Myocyte (in vitro differentiated cells): Measurements from ENCODE around the gene FBXO47. TPM values are rescaled to one million over a fixed set of nuclear protein-coding genes. Genes with fewer than 3 reads are reported as not detected.
A peak's percentile ranks its signal among the peaks of the same experiment; 100 is the strongest.

Experiments
- DNase-seq: peaks from one replicate; pipeline ENCODE4 v3.0.0-alpha.2; 2012; ENCODE audit warnings: low read depth
- polyA plus RNA-seq: library from polyadenylated mRNA; unstranded; fragments of >200 nt; gene quantifications from one replicate; pipeline ENCODE4 v1.2.1, GENCODE V29; 2012; ENCODE audit warnings: missing spikeins
- total RNA-seq: library from RNA; depleted of rRNA; stranded (reverse); fragments of >200 nt; gene quantifications from 2 replicates; pipeline ENCODE4 v1.2.3, GENCODE V29; 2014

Gene FBXO47, protein sequence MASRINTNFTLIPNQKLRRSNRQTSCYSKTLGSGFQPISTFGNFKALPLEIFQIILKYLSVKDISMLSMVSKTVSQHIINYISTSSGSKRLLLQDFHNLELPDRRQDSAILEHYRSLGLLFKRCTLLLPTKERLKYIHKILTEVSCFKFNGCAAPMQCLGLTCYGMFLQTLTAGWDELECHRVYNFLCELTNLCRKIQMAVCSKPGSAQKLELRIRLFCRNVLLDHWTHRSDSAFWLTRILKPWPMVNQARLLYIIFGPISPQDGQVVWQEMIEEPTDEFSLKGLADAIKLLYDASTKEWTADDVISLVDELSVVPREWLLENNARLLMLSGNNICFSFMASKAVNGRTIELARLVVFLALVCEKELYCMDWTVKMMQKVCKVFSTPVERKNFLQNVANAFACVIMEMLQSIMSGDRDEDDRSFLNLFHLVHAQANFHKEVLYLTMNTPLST
- not detected in 2 replicates for total RNA-seq
- not detected for polyA plus RNA-seq

GRCh38 chr17:38967290-38967738 lies at the start of gene FBXO47:
Gene FBXO47 (minus strand): TSS chr17:38967403. CDS start chr17:38963025, 4,378 bp downstream.
- no peak for DNase-seq

DNA sequence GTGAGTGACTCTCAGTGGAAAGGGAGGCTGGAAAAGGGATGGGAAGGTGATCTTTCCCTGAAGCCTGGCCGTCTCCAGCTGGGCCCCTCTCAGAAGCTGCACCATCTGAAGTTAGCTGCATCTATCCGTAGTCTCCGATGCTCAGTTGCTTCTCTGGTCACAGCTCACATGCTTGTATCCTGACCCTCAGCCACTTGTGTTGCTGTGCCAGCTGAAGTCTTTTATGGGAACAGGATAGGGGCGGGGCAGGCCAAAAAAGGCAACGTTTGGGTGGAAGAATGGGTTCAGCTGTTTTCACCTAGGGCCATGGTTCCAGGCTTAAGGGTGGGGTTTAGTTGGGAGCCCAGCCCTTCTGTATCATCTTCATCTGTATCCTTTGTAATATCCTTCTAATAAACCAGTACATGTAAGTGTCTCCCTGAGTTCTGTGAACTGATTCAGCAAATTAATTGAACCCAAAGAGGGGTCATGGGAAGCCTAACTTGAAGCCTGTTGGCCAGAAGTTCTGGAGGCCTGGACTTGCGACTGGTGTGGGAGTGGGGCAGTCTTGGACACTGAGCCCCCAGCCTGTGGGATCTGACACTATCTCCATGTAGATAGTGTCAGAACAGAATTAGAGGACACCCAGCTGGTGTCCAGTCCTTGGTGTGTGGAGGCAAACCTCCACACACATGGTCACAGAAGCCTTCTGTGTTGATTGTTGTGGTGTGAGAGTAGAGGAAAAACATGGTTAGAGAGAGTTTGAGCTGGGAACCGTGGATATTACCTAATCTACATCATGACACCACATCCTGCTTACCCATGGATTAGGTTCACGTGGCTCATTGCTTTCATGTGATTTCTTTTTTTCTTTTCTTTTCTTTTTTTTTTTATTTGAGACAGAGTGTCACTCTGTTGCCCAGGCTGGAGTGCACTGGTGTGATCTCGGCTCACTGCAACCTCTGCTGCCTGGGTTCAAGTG lies 49.3 kb upstream of the FBXO47 start:
- DNase-seq, result peak; percentile 93

- DNase-seq, result no peak
Observed at GRCh38 chr17:39015546-39015935, 48.3 kb upstream of the FBXO47 start.

- no peak for DNase-seq
Observed at GRCh38 chr17:39014795-39015545, 47.8 kb upstream of the FBXO47 start.

GRCh38 chr17:39014044-39014794 lies 47.0 kb upstream of the FBXO47 start:
- DNase-seq, result peak; percentile 46

- DNase-seq, result no peak
Observed at GRCh38 chr17:39012725-39013124, 45.5 kb upstream of the FBXO47 start.

GRCh38 chr17:39011907-39012468 lies 44.8 kb upstream of the FBXO47 start:
- no peak for DNase-seq

GRCh38 chr17:39009581-39010001 lies 42.4 kb upstream of the FBXO47 start:
- no peak for DNase-seq

- DNase-seq, result no peak
Observed at GRCh38 chr17:39008633-39009032, 41.4 kb upstream of the FBXO47 start.

- no peak for DNase-seq
Observed at GRCh38 chr17:39002991-39003715, 36.0 kb upstream of the FBXO47 start.

DNA sequence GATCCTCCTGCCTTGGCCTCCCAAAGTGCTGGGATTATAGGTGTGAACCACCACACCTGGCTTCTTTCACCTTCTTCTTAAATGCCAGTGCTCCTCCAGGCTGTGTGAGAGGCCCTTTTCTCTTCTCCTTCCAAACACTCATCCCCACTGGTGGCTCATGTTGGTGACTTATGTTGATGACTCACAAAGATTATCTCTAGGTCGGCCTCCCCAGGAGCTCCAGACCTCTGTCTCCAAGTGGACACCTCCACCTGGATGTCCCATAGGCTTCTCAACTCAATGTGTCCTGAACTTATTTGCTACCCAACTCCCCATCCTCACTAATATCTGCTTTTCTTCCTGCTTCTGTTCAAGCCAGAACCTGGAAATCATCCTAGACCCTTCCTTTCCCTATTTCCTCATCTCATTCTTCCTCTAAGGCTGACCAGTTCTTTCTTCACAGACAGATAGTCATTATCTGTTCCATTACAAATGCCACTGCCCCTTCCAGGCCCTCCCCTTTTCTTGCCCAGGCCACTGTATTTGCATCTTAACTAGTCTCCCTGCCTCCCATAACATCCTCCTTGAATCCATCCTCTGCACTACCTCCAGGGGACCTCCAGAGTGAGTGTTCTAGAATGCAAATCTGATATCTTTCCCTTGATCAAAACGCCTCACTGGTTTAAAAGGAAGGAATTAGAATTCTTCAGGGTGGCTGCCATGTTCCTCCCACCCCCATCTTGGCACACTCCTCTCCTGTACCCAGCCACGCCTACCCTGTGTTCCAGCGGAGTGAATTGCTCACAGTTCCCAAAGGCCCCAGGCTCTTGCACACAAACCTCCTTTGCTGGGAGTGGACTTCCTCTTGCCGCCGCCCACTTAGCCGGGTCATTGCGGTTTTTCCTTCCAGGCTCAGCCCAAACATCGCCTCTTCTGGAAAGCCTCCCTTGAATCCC lies 34.8 kb upstream of the FBXO47 start:
- peak; percentile 53 for DNase-seq

- no peak for DNase-seq
Observed at GRCh38 chr17:39000021-39000601, 32.9 kb upstream of the FBXO47 start.

- DNase-seq, result no peak
Observed at GRCh38 chr17:38996660-38997337, 29.6 kb upstream of the FBXO47 start.

GRCh38 chr17:38994026-38994425 lies 26.8 kb upstream of the FBXO47 start:
- no peak for DNase-seq

GRCh38 chr17:38984666-38985065 lies 17.5 kb upstream of the FBXO47 start:
- DNase-seq, result no peak

DNA sequence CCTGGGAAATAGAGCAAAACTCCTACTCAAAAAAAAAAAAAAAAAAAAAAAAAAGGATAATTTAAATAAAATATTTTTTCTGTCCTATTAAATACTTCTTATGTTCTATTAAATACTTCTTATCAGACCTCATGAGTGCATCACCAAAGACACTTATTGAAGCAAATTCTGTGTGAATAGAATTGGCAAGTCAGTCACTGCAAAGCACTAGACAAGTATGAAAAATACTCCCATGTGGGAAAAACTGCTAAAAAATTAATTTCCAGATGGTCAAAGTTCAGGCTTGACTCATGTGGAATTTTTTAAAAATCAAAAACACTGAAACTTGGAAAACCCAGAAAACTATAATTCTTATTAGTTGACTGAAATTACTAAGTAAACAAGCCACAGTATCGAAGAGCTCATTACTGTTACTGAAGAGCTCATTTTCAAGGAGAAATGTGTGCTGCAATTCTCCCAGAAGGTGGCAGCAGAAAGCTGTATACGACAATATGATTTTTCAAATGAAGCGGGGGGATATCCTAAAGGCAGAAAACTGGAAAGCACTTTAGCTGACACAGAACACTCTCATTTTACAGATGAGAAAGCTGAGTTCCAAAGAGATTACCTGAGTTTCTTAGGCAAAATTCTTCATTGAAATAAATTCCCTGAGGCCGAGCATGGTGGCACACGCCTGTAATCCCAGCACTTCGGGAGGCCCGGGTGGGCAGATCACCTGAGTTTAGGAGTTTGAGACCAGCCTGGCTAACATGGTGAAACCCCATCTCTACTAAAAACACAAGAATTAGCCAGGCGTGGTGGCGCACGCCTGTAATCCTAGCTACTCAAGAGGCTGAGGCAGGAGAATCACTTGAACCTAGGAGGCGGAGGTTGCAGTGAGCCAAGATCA lies 15.9 kb upstream of the FBXO47 start:
- peak; percentile 76 for DNase-seq
